ENCODE measurements around the gene BBIP1. TPM values are rescaled to one million over a fixed set of nuclear protein-coding genes. Genes with fewer than 3 reads are reported as not detected.
"Not testable (repeated sequence)": the region's sequence is repeated elsewhere in the genome, so short reads cannot be mapped to it uniquely, and the experiment has no call there.

BBIP1 gene
- total RNA-seq, 2 donors from 2014 or later = 30.8 to 36.4 TPM

GRCh38 chr10:110915600-110915999, 3.4 kb downstream of the BBIP1 start:
- not testable (repeated sequence) for H3K9me3 ChIP-seq (ENCODE audit: control insufficient read depth, low read length, poor library complexity, severe bottlenecking); H3K27me3 Mint-ChIP-seq; H3K4me3 Mint-ChIP-seq; ATAC-seq; H3K36me3 Mint-ChIP-seq (ENCODE audit: low read depth); DNase-seq
- Mint-ChIP-seq H3K27ac (peak overlapping the region; percentile 32), H3K4me1 (peaks cover 22% of the 10 kb centered on the region)

GRCh38 chr10:110915035-110915434, 3.9 kb downstream of the BBIP1 start:
- DNase-seq (no peak), ATAC-seq (no peak)
- no peaks in the 10 kb centered on the region for H3K9me3 ChIP-seq (ENCODE audit: control insufficient read depth, low read length, poor library complexity, severe bottlenecking)
- Mint-ChIP-seq H3K4me3 (peak overlapping the region; percentile 62), H3K27me3 (no peaks in the 10 kb centered on the region), H3K36me3 (ENCODE audit: low read depth) (peaks cover 2% of the 10 kb centered on the region), H3K27ac (peak overlapping the region; percentile 32), H3K4me1 (peaks cover 22% of the 10 kb centered on the region)

GRCh38 chr10:110914431-110914830, 4.5 kb downstream of the BBIP1 start:
- peak overlapping the region; percentile 47 for H3K4me3 Mint-ChIP-seq

GRCh38 chr10:110912374-110912773, 6.6 kb downstream of the BBIP1 start:
- Mint-ChIP-seq H3K27me3 (no peaks in the 10 kb centered on the region), H3K4me3 (no peak overlapping the region), H3K36me3 (ENCODE audit: low read depth) (peaks cover 3% of the 10 kb centered on the region), H3K4me1 (peaks cover 20% of the 10 kb centered on the region), H3K27ac (peak overlapping the region; percentile 42)
- DNase-seq (no peak), ATAC-seq (no peak)
- no peaks in the 10 kb centered on the region for H3K9me3 ChIP-seq (ENCODE audit: control insufficient read depth, low read length, poor library complexity, severe bottlenecking)

More at GRCh38 chr10:110914431-110914830, 4.5 kb downstream of the BBIP1 start:
- no peaks in the 10 kb centered on the region for H3K27me3 Mint-ChIP-seq
- H3K27ac Mint-ChIP-seq = no peak overlapping the region
- no peaks in the 10 kb centered on the region for H3K9me3 ChIP-seq (ENCODE audit: control insufficient read depth, low read length, poor library complexity, severe bottlenecking)
- no peak for ATAC-seq
- peaks cover 24% of the 10 kb centered on the region for H3K4me1 Mint-ChIP-seq
- peaks cover 2% of the 10 kb centered on the region for H3K36me3 Mint-ChIP-seq (ENCODE audit: low read depth)
- DNase-seq = no peak

- Mint-ChIP-seq H3K4me1 (peaks cover 21% of the 10 kb centered on the region), H3K4me3 (no peak overlapping the region), H3K36me3 (ENCODE audit: low read depth) (peaks cover 3% of the 10 kb centered on the region), H3K27ac (peak overlapping the region; percentile 68), H3K27me3 (no peaks in the 10 kb centered on the region)
- no peak for DNase-seq
- no peak for ATAC-seq
- H3K9me3 ChIP-seq (ENCODE audit: control insufficient read depth, low read length, poor library complexity, severe bottlenecking) = no peaks in the 10 kb centered on the region
Measured at GRCh38 chr10:110910138-110910537, 8.8 kb downstream of the BBIP1 start.

GRCh38 chr10:110903280-110904278, 15.4 kb downstream of the BBIP1 start:
- peaks cover 4% of the 10 kb centered on the region for H3K36me3 Mint-ChIP-seq (ENCODE audit: low read depth)
- DNase-seq = no peak
- H3K27me3 Mint-ChIP-seq = no peaks in the 10 kb centered on the region
- H3K4me1 Mint-ChIP-seq = peaks cover 34% of the 10 kb centered on the region
- peak overlapping the region; percentile 88 for H3K27ac Mint-ChIP-seq
- ATAC-seq = peak; percentile 37
- H3K4me3 Mint-ChIP-seq = peak overlapping the region; percentile 57
- no peaks in the 10 kb centered on the region for H3K9me3 ChIP-seq (ENCODE audit: control insufficient read depth, low read length, poor library complexity, severe bottlenecking)

- DNase-seq (no peak), ATAC-seq (peak; percentile 26)
- Mint-ChIP-seq H3K36me3 (ENCODE audit: low read depth) (peaks cover 2% of the 10 kb centered on the region), H3K4me1 (peaks cover 31% of the 10 kb centered on the region), H3K27me3 (no peaks in the 10 kb centered on the region), H3K27ac (peak overlapping the region; percentile 88), H3K4me3 (peak overlapping the region; percentile 57)
- no peaks in the 10 kb centered on the region for H3K9me3 ChIP-seq (ENCODE audit: control insufficient read depth, low read length, poor library complexity, severe bottlenecking)
Measured at GRCh38 chr10:110901954-110902819, 16.8 kb downstream of the BBIP1 start.

- H3K9me3 ChIP-seq (ENCODE audit: control insufficient read depth, low read length, poor library complexity, severe bottlenecking) = no peaks in the 10 kb centered on the region
- H3K36me3 Mint-ChIP-seq (ENCODE audit: low read depth) = peaks cover 6% of the 10 kb centered on the region
- peak overlapping the region; percentile 36 for H3K4me3 Mint-ChIP-seq
- peaks cover 37% of the 10 kb centered on the region for H3K4me1 Mint-ChIP-seq
- no peaks in the 10 kb centered on the region for H3K27me3 Mint-ChIP-seq
- DNase-seq = no peak
- peak overlapping the region; percentile 88 for H3K27ac Mint-ChIP-seq
- no peak for ATAC-seq
Measured at GRCh38 chr10:110900983-110901382, 18.0 kb downstream of the BBIP1 start.

GRCh38 chr10:110898391-110898790, 20.6 kb downstream of the BBIP1 start:
- no peak for ATAC-seq
- no peak for DNase-seq
- Mint-ChIP-seq H3K36me3 (ENCODE audit: low read depth) (peaks cover 6% of the 10 kb centered on the region), H3K27ac (peak overlapping the region; percentile 34), H3K4me3 (no peak overlapping the region), H3K27me3 (no peaks in the 10 kb centered on the region), H3K4me1 (peaks cover 38% of the 10 kb centered on the region)
- no peaks in the 10 kb centered on the region for H3K9me3 ChIP-seq (ENCODE audit: control insufficient read depth, low read length, poor library complexity, severe bottlenecking)

- Mint-ChIP-seq H3K36me3 (ENCODE audit: low read depth) (peaks cover 4% of the 10 kb centered on the region), H3K4me3 (no peak overlapping the region), H3K27me3 (no peaks in the 10 kb centered on the region), H3K4me1 (peaks cover 27% of the 10 kb centered on the region), H3K27ac (peak overlapping the region; percentile 66)
- no peaks in the 10 kb centered on the region for H3K9me3 ChIP-seq (ENCODE audit: control insufficient read depth, low read length, poor library complexity, severe bottlenecking)
- no peak for DNase-seq
- ATAC-seq = no peak
Measured at GRCh38 chr10:110897184-110897583, 21.8 kb downstream of the BBIP1 start.

- Mint-ChIP-seq H3K36me3 (ENCODE audit: low read depth) (peaks cover 6% of the 10 kb centered on the region), H3K4me1 (peaks cover 33% of the 10 kb centered on the region), H3K27me3 (no peaks in the 10 kb centered on the region), H3K4me3 (no peak overlapping the region), H3K27ac (peak overlapping the region; percentile 29)
- H3K9me3 ChIP-seq (ENCODE audit: control insufficient read depth, low read length, poor library complexity, severe bottlenecking) = no peaks in the 10 kb centered on the region
- peak; percentile 82 for ATAC-seq
- DNase-seq = no peak
Measured at GRCh38 chr10:110893559-110894179, 25.3 kb downstream of the BBIP1 start.

- no peak for DNase-seq
- H3K9me3 ChIP-seq (ENCODE audit: control insufficient read depth, low read length, poor library complexity, severe bottlenecking) = no peaks in the 10 kb centered on the region
- ATAC-seq = peak; percentile 20
- Mint-ChIP-seq H3K4me3 (no peak overlapping the region), H3K36me3 (ENCODE audit: low read depth) (peaks cover 6% of the 10 kb centered on the region), H3K27ac (peak overlapping the region; percentile 62), H3K4me1 (peaks cover 33% of the 10 kb centered on the region), H3K27me3 (no peaks in the 10 kb centered on the region)
Measured at GRCh38 chr10:110892602-110893288, 26.2 kb downstream of the BBIP1 start.
